ENCODE data around the gene PRKD1.

GRCh38 chr14:29587046-29587445 lies 340.6 kb downstream of the PRKD1 start:
- TF ChIP-seq CTCF (IDR thresholded peaks at IDR 0.05; ENCODE audit: low read depth, low read length) (no peak), EZH2phosphoT487 (IDR thresholded peaks at IDR 0.05; ENCODE audit: low read depth) (no peak)
